CD4-positive, alpha-beta T cell treated with Interleukin-15 for 4 hours (primary cell): ENCODE data around the gene OR51E2.

Source experiments
- DNase-seq: peaks from one replicate; pipeline ENCODE4 v3.0.0-alpha.2; 2020; ENCODE audit warnings: low spot score

OR51E2 gene

DNA sequence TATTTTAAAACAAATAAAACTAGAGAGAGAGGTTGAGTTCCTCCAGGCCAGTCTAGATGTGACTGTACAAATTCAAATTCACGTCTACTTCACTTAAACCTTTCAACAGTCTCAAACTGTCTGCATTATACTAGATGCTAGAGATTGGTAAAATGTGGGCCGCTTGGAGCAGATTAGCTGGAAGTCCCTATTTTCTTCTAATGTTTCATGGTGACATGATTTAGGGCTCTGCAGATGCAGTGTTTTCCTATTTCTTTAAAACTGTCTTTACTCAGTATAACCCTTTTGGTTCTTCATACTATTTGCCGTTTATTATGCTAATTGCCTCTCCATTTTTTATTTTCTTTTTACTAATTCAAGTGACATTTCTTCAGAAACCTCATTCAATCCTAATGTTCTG is 33.5 kb downstream of the OR51E2 start:
- no peak for DNase-seq

DNA sequence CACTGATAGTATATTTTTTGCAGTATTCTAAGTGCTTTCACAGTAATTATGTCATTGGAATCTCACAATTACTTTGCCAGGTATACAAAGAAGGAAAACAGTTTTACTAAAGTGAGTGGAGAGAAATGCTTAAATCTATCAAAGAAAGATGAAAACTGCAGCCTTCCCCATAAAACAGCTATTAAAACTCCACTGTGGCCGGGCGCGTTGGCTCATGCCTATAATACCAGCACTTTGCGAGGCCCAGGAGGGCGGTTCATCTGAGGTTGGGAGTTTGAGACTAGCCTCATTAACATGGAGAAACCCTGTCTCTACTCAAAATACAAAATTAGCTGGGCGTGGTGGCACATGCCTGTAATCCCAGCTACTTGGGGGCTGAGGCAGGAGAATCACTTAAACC is 34.8 kb downstream of the OR51E2 start:
- DNase-seq, result no peak

DNA sequence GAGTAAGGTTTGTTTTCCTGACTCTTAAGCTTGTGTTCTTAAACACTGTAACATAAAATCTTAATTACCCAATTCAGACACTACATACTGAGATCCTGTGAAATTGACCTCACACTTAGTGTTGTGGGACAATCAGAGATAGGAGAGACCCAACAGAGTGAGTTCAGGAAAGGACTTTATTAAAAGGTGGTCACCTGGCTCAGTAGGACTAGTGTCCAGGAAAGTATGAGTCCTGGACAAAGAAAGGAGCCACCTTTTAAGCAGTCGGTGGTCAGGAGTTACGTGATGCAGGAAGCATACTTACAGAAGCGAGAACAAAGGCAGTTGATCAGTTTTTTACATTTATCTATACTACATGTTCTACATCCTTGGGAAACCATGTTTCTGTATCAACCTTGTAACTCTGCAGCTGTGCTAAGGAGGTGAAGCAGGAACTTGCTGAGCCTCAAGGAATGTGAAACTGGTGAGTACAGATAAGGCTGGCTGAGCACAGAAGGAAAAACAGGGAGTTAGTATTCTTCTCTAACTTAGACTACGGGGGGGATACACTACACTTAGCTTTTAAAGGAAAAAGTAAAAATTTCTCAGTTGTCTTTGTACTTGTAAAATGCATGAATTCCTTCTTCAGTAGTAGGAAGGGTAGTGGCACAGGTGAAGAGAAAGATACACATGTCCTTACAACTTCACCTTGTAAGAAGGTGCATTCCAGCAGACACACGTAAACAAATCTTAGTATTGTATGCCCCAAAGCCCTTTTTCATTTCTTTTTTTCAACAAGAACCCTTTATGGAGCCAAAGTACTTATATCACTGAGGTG is 38.8 kb downstream of the OR51E2 start:
- no peak for DNase-seq

DNA sequence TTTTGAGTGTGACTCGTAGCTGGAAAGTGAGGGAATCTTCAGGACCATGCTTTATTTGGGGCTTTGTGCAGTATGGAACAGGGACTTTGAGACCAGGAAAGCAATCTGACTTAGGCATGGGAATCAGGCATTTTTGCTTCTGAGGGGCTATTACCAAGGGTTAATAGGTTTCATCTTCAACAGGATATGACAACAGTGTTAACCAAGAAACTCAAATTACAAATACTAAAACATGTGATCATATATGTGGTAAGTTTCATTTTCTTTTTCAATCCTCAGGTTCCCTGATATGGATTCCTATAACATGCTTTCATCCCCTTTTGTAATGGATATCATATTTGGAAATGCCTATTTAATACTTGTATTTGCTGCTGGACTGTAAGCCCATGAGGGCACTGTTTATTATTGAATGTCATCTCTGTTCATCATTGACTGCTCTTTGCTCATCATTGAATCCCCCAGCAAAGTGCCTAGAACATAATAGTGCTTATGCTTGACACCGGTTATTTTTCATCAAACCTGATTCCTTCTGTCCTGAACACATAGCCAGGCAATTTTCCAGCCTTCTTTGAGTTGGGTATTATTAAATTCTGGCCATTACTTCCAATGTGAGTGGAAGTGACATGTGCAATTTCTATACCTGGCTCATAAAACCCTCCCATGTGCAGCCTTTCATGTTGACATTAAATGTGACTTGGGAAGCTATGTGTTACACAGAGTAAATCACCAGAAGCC is 42.9 kb downstream of the OR51E2 start:
- no peak for DNase-seq

DNA sequence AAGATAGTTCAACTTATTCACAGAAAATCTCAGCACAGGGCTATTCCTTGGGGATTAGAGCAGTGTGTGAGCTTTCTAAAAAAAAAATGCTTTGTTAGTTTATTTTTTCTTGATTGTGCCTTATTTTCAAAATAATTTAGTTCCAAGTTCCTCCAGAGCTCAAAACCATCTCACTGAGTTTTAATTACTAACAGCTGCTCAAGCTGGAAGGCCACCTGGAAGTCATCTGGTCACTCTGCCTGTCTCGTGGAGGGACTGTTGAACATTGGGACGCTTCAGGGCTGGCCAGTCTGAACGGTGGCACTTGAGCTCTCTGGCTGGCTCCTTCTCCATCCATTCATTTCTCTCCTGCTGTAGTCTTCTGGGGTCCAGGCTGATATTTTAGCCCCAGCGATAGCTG is 49.9 kb downstream of the OR51E2 start:
- no peak for DNase-seq

DNA sequence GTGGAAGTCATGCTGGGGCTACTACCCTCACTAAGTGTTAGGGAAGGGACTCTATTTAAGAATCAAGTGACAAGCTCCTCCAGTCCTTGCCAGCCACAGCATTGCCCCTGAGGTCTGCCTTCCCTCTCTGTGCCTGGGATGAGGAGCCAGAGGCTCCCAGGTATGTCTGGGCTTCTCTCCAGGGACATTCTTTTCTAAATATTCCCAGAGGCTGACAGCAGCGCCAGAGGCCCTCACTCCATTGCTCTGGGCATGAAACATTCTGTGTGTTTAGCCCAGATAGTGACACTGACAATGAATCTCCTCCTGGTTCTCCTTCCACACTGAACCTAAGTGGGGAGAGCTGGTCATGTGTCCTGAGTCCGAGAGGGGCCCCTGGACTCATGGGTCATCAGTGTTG is 51.7 kb downstream of the OR51E2 start:
- no peak for DNase-seq

DNA sequence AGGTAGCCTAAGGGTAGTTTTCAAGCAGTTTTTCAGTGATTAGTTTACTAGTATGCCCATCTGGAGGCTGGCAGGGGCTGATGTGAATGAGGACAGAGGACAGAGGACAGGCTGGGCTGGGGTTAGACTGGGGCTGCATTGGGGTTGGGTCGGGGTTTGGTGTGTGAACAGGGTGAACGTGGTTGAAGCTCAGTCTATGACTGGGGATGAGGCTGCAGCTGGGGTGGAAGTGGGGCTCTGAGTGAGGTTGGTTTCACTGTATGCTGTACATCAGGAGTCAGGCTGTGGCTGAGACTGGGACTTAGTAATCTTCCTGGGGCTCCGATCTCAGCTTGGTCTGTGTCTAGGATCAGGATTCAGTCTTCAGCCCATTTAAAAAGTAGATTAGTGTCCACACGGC is 53.4 kb downstream of the OR51E2 start:
- no peak for DNase-seq

DNA sequence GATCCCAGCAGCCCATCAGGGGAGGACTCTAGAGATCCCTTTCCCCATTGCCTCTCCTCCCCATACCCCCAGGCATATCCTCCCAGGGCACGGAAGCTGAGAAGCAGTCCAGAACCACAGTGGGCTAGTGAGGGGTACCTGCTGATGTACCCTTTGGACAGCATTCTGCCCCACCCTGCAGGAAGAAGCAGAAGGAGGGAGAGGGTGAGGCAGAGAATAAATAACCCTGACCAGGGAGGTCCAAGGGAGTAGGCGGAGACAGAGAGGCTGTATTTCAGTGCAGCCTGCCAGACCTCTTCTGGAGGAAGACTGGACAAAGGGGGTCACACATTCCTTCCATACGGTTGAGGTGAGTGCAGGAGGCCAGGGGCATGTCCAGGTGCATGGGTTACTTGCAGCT is 54.0 kb downstream of the OR51E2 start, which contains the start of gene OR51E1:
TSS of gene OR51E1 (plus strand) at position 301 of the 400 bp plus-strand sequence. CDS start 8,545 bp downstream, outside the sequence.
- DNase-seq, result no peak

DNA sequence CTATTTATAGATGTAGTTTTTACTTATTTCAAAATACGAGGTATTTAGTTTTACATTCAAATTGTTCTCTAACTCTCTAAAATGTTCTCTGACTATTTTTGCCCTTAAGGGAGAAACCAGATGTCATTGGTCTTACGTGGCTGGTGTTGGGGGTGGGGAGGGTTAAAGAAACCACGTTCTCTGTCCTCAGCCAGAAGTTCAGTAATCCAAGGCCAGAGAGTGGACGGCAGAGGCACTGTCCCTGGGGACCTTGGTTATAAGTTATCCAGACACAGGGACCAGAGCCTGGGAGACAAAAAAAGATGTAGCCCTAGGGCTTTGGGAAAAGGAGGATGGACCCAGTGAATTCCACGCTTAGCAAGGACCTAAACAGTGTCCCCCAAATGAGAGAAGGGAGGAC is 54.6 kb downstream of the OR51E2 start:
- no peak for DNase-seq

DNA sequence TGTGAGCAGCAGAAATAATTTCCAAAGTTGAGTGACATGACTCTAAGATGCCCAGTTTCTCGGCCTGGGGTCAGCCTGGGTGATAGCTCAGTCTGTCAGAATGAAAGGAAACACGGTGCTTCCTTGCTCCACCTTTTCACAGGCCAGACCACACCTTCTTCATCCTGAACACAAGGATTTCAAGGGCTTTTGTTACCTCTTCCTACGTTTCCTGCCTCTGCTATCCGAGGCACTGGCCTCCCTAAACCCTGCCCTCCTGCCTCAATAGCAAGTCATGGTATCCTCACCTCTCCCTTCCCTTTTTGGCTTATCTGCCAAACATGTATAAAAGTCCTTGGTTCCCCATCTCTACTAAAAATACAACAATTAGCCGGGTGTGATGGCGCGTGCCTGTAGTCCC is 55.6 kb downstream of the OR51E2 start:
- DNase-seq, result no peak

DNA sequence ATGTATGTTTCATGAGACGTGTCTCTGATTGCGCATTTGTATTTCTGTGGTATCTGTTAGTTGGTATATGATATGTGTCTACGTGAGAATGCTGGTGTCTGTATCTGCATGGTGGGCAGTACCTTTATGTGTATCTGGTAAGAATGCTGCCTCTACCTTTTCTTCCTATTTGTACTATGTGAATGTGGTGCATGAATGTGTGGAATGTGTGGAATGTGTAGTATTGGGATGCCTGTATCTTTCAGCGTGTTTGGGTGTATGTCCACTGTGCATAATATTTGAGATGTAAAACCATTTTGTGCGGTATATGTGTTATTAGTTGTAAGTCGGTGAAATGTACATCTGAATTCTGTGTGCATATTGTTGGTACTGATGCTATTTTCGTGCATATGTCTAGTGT is 56.2 kb downstream of the OR51E2 start:
- DNase-seq, result no peak

DNA sequence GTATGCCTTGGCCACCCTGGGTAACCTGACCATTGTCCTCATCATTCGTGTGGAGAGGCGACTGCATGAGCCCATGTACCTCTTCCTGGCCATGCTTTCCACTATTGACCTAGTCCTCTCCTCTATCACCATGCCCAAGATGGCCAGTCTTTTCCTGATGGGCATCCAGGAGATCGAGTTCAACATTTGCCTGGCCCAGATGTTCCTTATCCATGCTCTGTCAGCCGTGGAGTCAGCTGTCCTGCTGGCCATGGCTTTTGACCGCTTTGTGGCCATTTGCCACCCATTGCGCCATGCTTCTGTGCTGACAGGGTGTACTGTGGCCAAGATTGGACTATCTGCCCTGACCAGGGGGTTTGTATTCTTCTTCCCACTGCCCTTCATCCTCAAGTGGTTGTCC is 57.7 kb downstream of the OR51E2 start:
- no peak for DNase-seq

DNA sequence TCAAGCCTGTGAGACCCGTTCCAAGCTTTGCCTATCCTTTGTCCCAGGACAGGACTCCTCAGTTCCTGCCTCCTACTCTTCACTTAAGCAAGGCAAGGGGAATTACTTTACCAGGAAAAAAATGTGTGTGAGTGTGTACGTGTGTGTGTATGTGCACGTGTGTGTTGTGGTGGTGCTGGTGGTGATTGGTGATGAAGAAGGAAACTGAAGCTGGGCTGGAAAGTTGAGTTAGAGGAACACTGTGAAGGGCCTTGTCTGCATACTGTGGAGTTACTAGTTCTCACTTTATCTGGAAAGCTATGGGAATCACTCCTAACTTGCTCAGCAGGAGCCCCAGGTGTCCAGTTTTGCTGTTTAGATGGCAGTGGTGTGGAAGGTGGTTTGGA is 60.0 kb downstream of the OR51E2 start:
- no peak for DNase-seq

DNA sequence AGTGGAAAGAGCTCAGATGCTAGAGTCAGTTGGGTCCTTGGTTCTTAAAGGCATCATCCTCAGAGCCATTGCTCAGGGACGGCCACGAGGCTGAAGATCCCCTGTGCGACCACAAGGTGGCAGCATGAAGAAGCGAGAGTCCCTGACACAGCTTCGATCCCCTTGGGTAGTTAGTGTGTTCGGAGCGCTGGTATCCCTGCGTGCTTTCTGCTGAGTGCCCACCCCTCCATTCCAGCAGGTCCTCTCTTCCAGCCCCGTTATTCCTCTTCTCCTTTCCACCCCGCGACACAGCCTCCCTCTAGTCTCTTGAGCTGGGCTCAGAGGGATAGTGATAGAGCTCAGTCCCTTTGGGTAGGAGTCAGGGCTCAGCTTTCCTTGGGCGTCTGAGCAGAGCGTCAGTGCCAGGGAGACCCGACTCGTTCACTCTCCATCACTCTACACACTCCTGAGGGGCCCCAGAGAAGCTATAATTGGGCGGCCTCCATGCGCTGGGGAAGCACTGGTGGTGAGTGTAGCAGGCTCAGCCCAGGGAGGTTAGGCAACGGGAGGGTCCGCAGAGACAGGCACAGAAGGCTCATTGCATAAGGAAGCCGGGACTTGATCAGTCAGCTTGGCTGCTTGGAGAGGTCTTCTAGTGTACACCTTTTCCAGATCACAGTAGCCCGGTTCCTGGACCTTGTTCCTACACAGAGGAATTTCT is 60.5 kb downstream of the OR51E2 start, which contains the start of gene OR51D1:
TSS of gene OR51D1 (plus strand) at position 516 of the 700 bp plus-strand sequence. CDS start 2,314 bp downstream, outside the sequence.
- peak; percentile 63 for DNase-seq

DNA sequence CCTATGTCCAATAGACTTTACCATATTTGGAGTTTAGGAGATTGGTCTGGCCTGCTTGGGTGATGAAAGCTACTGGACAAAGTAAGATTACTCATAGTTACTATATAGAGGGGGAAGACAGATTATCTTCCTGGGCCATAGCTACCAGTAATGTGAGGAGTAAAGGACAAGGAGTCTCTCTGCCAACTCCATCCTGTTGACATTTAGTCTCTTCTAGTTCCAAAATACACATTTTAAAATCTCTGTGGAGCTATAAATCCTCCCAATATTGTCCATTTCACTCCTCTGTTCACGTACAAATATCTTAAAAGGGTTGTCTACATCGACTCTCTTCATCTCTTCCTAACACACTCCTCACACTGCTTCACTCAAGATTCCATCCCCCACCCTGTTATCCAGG is 61.5 kb downstream of the OR51E2 start:
- no peak for DNase-seq
